ENCODE measurements around the gene PATE3. TPM values are rescaled to one million over a fixed set of nuclear protein-coding genes. Genes with fewer than 3 reads are reported as not detected.

Gene PATE3
- total and polyA plus RNA-seq, 2 donors (not counting 1 experiment from before 2014, with no cell fraction given), result not detected

- no peaks in the 10 kb centered on the region for H3K36me3 ChIP-seq (ENCODE audit: control insufficient read depth, insufficient read depth, low read length)
- H3K9ac ChIP-seq (ENCODE audit: insufficient read depth, low read length), result no peak within 1 kb of the TSS
- H3K27me3 ChIP-seq (ENCODE audit: control insufficient read depth, insufficient read depth, low read length), result no peaks in the 10 kb centered on the region
- no peak within 1 kb of the TSS for H2AFZ ChIP-seq (ENCODE audit: low read length)
- H3K4me3 ChIP-seq (replicated peaks in 1 of 4; ENCODE audit: control extremely low read depth in 1 of 4, insufficient read depth in 1 of 4, low read depth in 3 of 4, low read length in 4 of 4), result no peak within 1 kb of the TSS
- H3K79me2 ChIP-seq (ENCODE audit: control insufficient read depth, insufficient read depth, low read length), result no peaks in the 10 kb centered on the region
- H3K27ac ChIP-seq (ENCODE audit: insufficient read depth, low read length), result no peak within 1 kb of the TSS
- H4K20me1 ChIP-seq (ENCODE audit: control insufficient read depth, extremely low read depth, insufficient read depth, low read length), result no peaks in the 10 kb centered on the region
- H3K4me2 ChIP-seq (ENCODE audit: extremely low read depth, insufficient read depth, low read length), result no peak within 1 kb of the TSS
- no peaks in the 10 kb centered on the region for H3K4me1 ChIP-seq (ENCODE audit: control insufficient read depth, extremely low read depth, insufficient read depth, low read length)
- TF ChIP-seq EZH2 (IDR thresholded peaks at IDR 0.05; ENCODE audit: low read length, missing control alignments), result no peak
- TF ChIP-seq CTCF (conservative IDR thresholded peaks at IDR 0.05 in 1 of 2, IDR thresholded peaks at IDR 0.05 in 1 of 2; ENCODE audit: low read depth in 1 of 2, low read length in 2 of 2), result no peak
- no peak for DNase-seq (ENCODE audit: low read depth in 2 of 2)
- no peaks in the 10 kb centered on the region for H3K9me3 ChIP-seq (ENCODE audit: control insufficient read depth, insufficient read depth, low read depth, low read length)
Observed at GRCh38 chr11:125833016-125833415, 45.1 kb downstream of the PATE3 start, which contains the start of gene PATE4. Gene PATE4, plus strand, starts transcription at chr11:125833316. Its CDS starts 44 bp downstream, at chr11:125833360.

- Histone ChIP-seq H3K4me2 (ENCODE audit: extremely low read depth, insufficient read depth, low read length) (no peak overlapping the region), H4K20me1 (ENCODE audit: control insufficient read depth, extremely low read depth, insufficient read depth, low read length) (no peaks in the 10 kb centered on the region)
Observed at GRCh38 chr11:125835748-125836147, 47.8 kb downstream of the PATE3 start.

More at GRCh38 chr11:125835748-125836147, 47.8 kb downstream of the PATE3 start:
- no peak overlapping the region for H3K27ac ChIP-seq (ENCODE audit: insufficient read depth, low read length)
- no peaks in the 10 kb centered on the region for H3K9me3 ChIP-seq (ENCODE audit: control insufficient read depth, insufficient read depth, low read depth, low read length)
- no peaks in the 10 kb centered on the region for H3K36me3 ChIP-seq (ENCODE audit: control insufficient read depth, insufficient read depth, low read length)
- TF ChIP-seq EZH2 (IDR thresholded peaks at IDR 0.05; ENCODE audit: low read length, missing control alignments), result no peak
- no peaks in the 10 kb centered on the region for H3K4me1 ChIP-seq (ENCODE audit: control insufficient read depth, extremely low read depth, insufficient read depth, low read length)
- no peak overlapping the region for H3K4me3 ChIP-seq (replicated peaks in 1 of 4; ENCODE audit: control extremely low read depth in 1 of 4, insufficient read depth in 1 of 4, low read depth in 3 of 4, low read length in 4 of 4)
- no peak overlapping the region for H2AFZ ChIP-seq (ENCODE audit: low read length)
- no peak overlapping the region for H3K9ac ChIP-seq (ENCODE audit: insufficient read depth, low read length)
- no peaks in the 10 kb centered on the region for H3K27me3 ChIP-seq (ENCODE audit: control insufficient read depth, insufficient read depth, low read length)
- DNase-seq (ENCODE audit: low read depth in 2 of 2), result no peak
- no peaks in the 10 kb centered on the region for H3K79me2 ChIP-seq (ENCODE audit: control insufficient read depth, insufficient read depth, low read length)

Other genes starting within 250 kb of the PATE3 start
- 94.6 and 107 TPM in 2 replicates for gene EI24, start 218.7 kb upstream of the PATE3 start, total RNA-seq
- 180 and 185 TPM in 2 replicates for gene EI24, start 218.7 kb upstream of the PATE3 start, polyA plus RNA-seq
- 188 and 257 TPM in 2 replicates for gene STT3A, start 195.3 kb upstream of the PATE3 start, total RNA-seq
- gene STT3A, start 195.3 kb upstream of the PATE3 start, polyA plus RNA-seq, result 342 and 375 TPM in 2 replicates
- gene CHEK1, start 163.0 kb upstream of the PATE3 start, total RNA-seq, result 28.5 and 39.5 TPM in 2 replicates
- gene CHEK1, start 163.0 kb upstream of the PATE3 start, polyA plus RNA-seq, result 28.3 and 37.9 TPM in 2 replicates
- 0.26 TPM in 1 of 2 replicates, not detected in the other for gene ACRV1, start 107.3 kb upstream of the PATE3 start, total RNA-seq
- gene ACRV1, start 107.3 kb upstream of the PATE3 start, polyA plus RNA-seq, result not detected in 2 replicates
- gene PATE1, start 41.8 kb upstream of the PATE3 start, total RNA-seq, result not detected in 2 replicates
- not detected in 2 replicates for gene PATE1, start 41.8 kb upstream of the PATE3 start, polyA plus RNA-seq
- gene PATE2, start 9.3 kb upstream of the PATE3 start, total RNA-seq, result 0.17 TPM in 1 of 2 replicates, not detected in the other
- 0.05 TPM in 1 of 2 replicates, not detected in the other for gene PATE2, start 9.3 kb upstream of the PATE3 start, polyA plus RNA-seq
- gene PATE4, start 45.2 kb downstream of the PATE3 start, total RNA-seq, result not detected in 2 replicates
- not detected in 2 replicates for gene PATE4, start 45.2 kb downstream of the PATE3 start, polyA plus RNA-seq
- gene HYLS1, start 99.5 kb downstream of the PATE3 start, total RNA-seq, result 5.6 and 6.3 TPM in 2 replicates
- gene HYLS1, start 99.5 kb downstream of the PATE3 start, polyA plus RNA-seq, result 6.8 and 11.8 TPM in 2 replicates
- gene PUS3, start 115.1 kb downstream of the PATE3 start, total RNA-seq, result 14.0 and 14.9 TPM in 2 replicates
- 15.3 and 16.0 TPM in 2 replicates for gene PUS3, start 115.1 kb downstream of the PATE3 start, polyA plus RNA-seq
- not detected in 2 replicates for gene DDX25, start 116.4 kb downstream of the PATE3 start, total RNA-seq
- not detected in 2 replicates for gene DDX25, start 116.4 kb downstream of the PATE3 start, polyA plus RNA-seq
- gene VSIG10L2, start 157.9 kb downstream of the PATE3 start, total RNA-seq, result not detected in 2 replicates
- not detected in 2 replicates for gene VSIG10L2, start 157.9 kb downstream of the PATE3 start, polyA plus RNA-seq

Data from fibroblast of lung (primary cell).